GM19463 (cell line): ENCODE measurements around the gene HAAO.
A peak's percentile ranks its signal among the peaks of the same experiment; 100 is the strongest.

ENCODE experiments used
- ATAC-seq: cut with Tn5 transposase; IDR thresholded peaks from one replicate; pipeline ENCODE4 v1.9.1; 2021; ENCODE audit warnings: mild to moderate bottlenecking, moderate library complexity; ENCODE audit not compliant: unreplicated experiment

HAAO gene

GRCh38 chr2:42769583-42770287 lies 22.6 kb downstream of the HAAO start:
- no peak for ATAC-seq

GRCh38 chr2:42768706-42769256 lies 23.6 kb downstream of the HAAO start:
- no peak for ATAC-seq

GRCh38 chr2:42767899-42768705 lies 24.3 kb downstream of the HAAO start:
- ATAC-seq: no peak

- ATAC-seq: no peak
These were observed 25.1 kb downstream of the HAAO start for GRCh38 chr2:42767080-42767898.

GRCh38 chr2:42765686-42766085 lies 26.7 kb downstream of the HAAO start:
- no peak for ATAC-seq

- ATAC-seq: no peak
These were observed 27.5 kb downstream of the HAAO start for GRCh38 chr2:42764901-42765300.

GRCh38 chr2:42764096-42764495 lies 28.3 kb downstream of the HAAO start, which contains the start of gene OXER1:
Gene OXER1, minus strand, starts transcription at chr2:42764135. Its CDS starts 73 bp downstream, at chr2:42764062.
- ATAC-seq: no peak

GRCh38 chr2:42762823-42763804 lies 29.3 kb downstream of the HAAO start:
- no peak for ATAC-seq

GRCh38 chr2:42762155-42762554 lies 30.2 kb downstream of the HAAO start:
- no peak for ATAC-seq

GRCh38 chr2:42761554-42761953 lies 30.8 kb downstream of the HAAO start:
- ATAC-seq: no peak

GRCh38 chr2:42758751-42759150 lies 33.6 kb downstream of the HAAO start:
- ATAC-seq: no peak

GRCh38 chr2:42757981-42758740 lies 34.2 kb downstream of the HAAO start:
- ATAC-seq: no peak

GRCh38 chr2:42756966-42757513 lies 35.3 kb downstream of the HAAO start:
- ATAC-seq: no peak

GRCh38 chr2:42756150-42756775 lies 36.1 kb downstream of the HAAO start:
- ATAC-seq: no peak

GRCh38 chr2:42755191-42755880 lies 37.0 kb downstream of the HAAO start:
- ATAC-seq: no peak

- ATAC-seq: no peak
These were observed 37.6 kb downstream of the HAAO start for GRCh38 chr2:42754776-42755140.

- ATAC-seq: peak; percentile 68
These were observed 38.2 kb downstream of the HAAO start for GRCh38 chr2:42754021-42754775.
